Activated effector memory CD4-positive, alpha-beta T cell treated with anti-CD3 and anti-CD28 coated beads, Interleukin-2, amount 50 U/mL, for 16 hours (primary cell): Measurements from ENCODE around the gene PXYLP1.

Experiments
- DNase-seq: peaks from one replicate; pipeline ENCODE4 v3.0.0-alpha.2; 2020

The PXYLP1 gene

GRCh38 chr3:141229132-141229531 lies 2.5 kb upstream of the PXYLP1 start:
- DNase-seq, result no peak

GRCh38 chr3:141230293-141230692 lies 1.3 kb upstream of the PXYLP1 start:
- DNase-seq, result no peak

GRCh38 chr3:141231952-141232823 lies 563 bp downstream of the PXYLP1 start:
- peak; percentile 71 for DNase-seq

GRCh38 chr3:141233457-141234161 lies 2.0 kb downstream of the PXYLP1 start:
- no peak for DNase-seq

GRCh38 chr3:141234283-141234682 lies 2.7 kb downstream of the PXYLP1 start:
- no peak for DNase-seq

GRCh38 chr3:141235661-141236171 lies 4.1 kb downstream of the PXYLP1 start:
- no peak for DNase-seq

GRCh38 chr3:141236361-141236760 lies 4.7 kb downstream of the PXYLP1 start:
- no peak for DNase-seq

GRCh38 chr3:141237701-141238521 lies 6.3 kb downstream of the PXYLP1 start:
- no peak for DNase-seq

GRCh38 chr3:141239511-141240281 lies 8.1 kb downstream of the PXYLP1 start:
- DNase-seq, result no peak

- DNase-seq, result no peak
Observed at GRCh38 chr3:141240286-141240685, 8.7 kb downstream of the PXYLP1 start.

GRCh38 chr3:141240687-141241615 lies 9.3 kb downstream of the PXYLP1 start:
- DNase-seq, result no peak

GRCh38 chr3:141241616-141242376 lies 10.2 kb downstream of the PXYLP1 start:
- no peak for DNase-seq

GRCh38 chr3:141242377-141243092 lies 10.9 kb downstream of the PXYLP1 start:
- DNase-seq, result no peak

- peak; percentile 76 for DNase-seq
Observed at GRCh38 chr3:141243271-141243707, 11.7 kb downstream of the PXYLP1 start.

- no peak for DNase-seq
Observed at GRCh38 chr3:141246224-141246957, 14.8 kb downstream of the PXYLP1 start.

- no peak for DNase-seq
Observed at GRCh38 chr3:141246958-141247301, 15.3 kb downstream of the PXYLP1 start.

GRCh38 chr3:141248064-141248463 lies 16.4 kb downstream of the PXYLP1 start:
- no peak for DNase-seq

- DNase-seq, result no peak
Observed at GRCh38 chr3:141249041-141249440, 17.4 kb downstream of the PXYLP1 start.

GRCh38 chr3:141250342-141250741 lies 18.7 kb downstream of the PXYLP1 start:
- DNase-seq, result no peak
